Neural cell (in vitro differentiated cells): Measurements from ENCODE around the gene GPS2.

Experiments used
- EP300 ChIP-seq: fragments of 450-650 bp; conservative IDR thresholded peaks from 2 replicates; pipeline ENCODE4 v1.6.1; 2014; ENCODE audit warnings: antibody characterized with exemption, mild to moderate bottlenecking, moderate library complexity; ENCODE audit not compliant: poor library complexity, severe bottlenecking
- EZH2 ChIP-seq: fragments of 200-600, 300-800 bp; shearing (Covaris generic), sonication (generic); IDR thresholded peaks from 2 replicates; pipeline ENCODE4 v1.6.1; 2014; ENCODE audit warnings: antibody characterized with exemption, low read length, borderline replicate concordance, mild to moderate bottlenecking; ENCODE audit not compliant: insufficient read depth, poor library complexity, severe bottlenecking
- SMC3 ChIP-seq: fragments of 450-650 bp; conservative IDR thresholded peaks from 2 replicates; pipeline ENCODE4 v1.6.1; 2014; ENCODE audit warnings: antibody characterized with exemption, mild to moderate bottlenecking, moderate library complexity; ENCODE audit not compliant: poor library complexity
- TF ChIP-seq, protein P1 (sequence below): fragments of 450-650 bp; IDR thresholded peaks from 2 replicates; pipeline ENCODE4 v1.5.1; 2014; ENCODE audit warnings: antibody characterized with exemption, mild to moderate bottlenecking, moderate library complexity; ENCODE audit not compliant: poor library complexity, severe bottlenecking
- TF ChIP-seq, protein P2 (sequence below): IDR thresholded peaks from 2 replicates; pipeline ENCODE4 v1.6.1; 2012; ENCODE audit warnings: borderline replicate concordance

- TF ChIP-seq, protein P1, sequence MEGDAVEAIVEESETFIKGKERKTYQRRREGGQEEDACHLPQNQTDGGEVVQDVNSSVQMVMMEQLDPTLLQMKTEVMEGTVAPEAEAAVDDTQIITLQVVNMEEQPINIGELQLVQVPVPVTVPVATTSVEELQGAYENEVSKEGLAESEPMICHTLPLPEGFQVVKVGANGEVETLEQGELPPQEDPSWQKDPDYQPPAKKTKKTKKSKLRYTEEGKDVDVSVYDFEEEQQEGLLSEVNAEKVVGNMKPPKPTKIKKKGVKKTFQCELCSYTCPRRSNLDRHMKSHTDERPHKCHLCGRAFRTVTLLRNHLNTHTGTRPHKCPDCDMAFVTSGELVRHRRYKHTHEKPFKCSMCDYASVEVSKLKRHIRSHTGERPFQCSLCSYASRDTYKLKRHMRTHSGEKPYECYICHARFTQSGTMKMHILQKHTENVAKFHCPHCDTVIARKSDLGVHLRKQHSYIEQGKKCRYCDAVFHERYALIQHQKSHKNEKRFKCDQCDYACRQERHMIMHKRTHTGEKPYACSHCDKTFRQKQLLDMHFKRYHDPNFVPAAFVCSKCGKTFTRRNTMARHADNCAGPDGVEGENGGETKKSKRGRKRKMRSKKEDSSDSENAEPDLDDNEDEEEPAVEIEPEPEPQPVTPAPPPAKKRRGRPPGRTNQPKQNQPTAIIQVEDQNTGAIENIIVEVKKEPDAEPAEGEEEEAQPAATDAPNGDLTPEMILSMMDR: no peak
- TF ChIP-seq, protein P2, sequence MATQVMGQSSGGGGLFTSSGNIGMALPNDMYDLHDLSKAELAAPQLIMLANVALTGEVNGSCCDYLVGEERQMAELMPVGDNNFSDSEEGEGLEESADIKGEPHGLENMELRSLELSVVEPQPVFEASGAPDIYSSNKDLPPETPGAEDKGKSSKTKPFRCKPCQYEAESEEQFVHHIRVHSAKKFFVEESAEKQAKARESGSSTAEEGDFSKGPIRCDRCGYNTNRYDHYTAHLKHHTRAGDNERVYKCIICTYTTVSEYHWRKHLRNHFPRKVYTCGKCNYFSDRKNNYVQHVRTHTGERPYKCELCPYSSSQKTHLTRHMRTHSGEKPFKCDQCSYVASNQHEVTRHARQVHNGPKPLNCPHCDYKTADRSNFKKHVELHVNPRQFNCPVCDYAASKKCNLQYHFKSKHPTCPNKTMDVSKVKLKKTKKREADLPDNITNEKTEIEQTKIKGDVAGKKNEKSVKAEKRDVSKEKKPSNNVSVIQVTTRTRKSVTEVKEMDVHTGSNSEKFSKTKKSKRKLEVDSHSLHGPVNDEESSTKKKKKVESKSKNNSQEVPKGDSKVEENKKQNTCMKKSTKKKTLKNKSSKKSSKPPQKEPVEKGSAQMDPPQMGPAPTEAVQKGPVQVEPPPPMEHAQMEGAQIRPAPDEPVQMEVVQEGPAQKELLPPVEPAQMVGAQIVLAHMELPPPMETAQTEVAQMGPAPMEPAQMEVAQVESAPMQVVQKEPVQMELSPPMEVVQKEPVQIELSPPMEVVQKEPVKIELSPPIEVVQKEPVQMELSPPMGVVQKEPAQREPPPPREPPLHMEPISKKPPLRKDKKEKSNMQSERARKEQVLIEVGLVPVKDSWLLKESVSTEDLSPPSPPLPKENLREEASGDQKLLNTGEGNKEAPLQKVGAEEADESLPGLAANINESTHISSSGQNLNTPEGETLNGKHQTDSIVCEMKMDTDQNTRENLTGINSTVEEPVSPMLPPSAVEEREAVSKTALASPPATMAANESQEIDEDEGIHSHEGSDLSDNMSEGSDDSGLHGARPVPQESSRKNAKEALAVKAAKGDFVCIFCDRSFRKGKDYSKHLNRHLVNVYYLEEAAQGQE: no peak
- TF ChIP-seq EZH2 (no peak), EP300 (no peak), SMC3 (no peak)
Observed at GRCh38 chr17:7311110-7311705, 4.0 kb downstream of the GPS2 start.
